NOMO-1 treated with DMSO at 0.1 percent for 48 hours (cell line): ENCODE results near the gene NELL1.

Experiments
- DNase-seq: peaks from one replicate; lab custom pipeline; 2025; ENCODE audit not compliant: unreplicated experiment; lab: John Stamatoyannopoulos, UW

The NELL1 gene

GRCh38 chr11:21301981-21302380, 632.6 kb downstream of the NELL1 start:
- DNase-seq, result no peak

- DNase-seq, result no peak
These were observed 637.5 kb downstream of the NELL1 start for GRCh38 chr11:21306739-21307358.

- DNase-seq, result no peak
These were observed 638.5 kb downstream of the NELL1 start for GRCh38 chr11:21307874-21308273.

- DNase-seq, result no peak
These were observed 647.2 kb downstream of the NELL1 start for GRCh38 chr11:21316591-21316990.

GRCh38 chr11:21321072-21321471, 651.7 kb downstream of the NELL1 start:
- no peak for DNase-seq

GRCh38 chr11:21321530-21321929, 652.1 kb downstream of the NELL1 start:
- no peak for DNase-seq

- DNase-seq, result no peak
These were observed 654.2 kb downstream of the NELL1 start for GRCh38 chr11:21323617-21324016.

GRCh38 chr11:21343204-21343603, 673.8 kb downstream of the NELL1 start:
- DNase-seq, result no peak

- DNase-seq, result no peak
These were observed 677.0 kb downstream of the NELL1 start for GRCh38 chr11:21346361-21346760.

- DNase-seq, result no peak
These were observed 681.2 kb downstream of the NELL1 start for GRCh38 chr11:21350613-21351012.

GRCh38 chr11:21353425-21353824, 684.0 kb downstream of the NELL1 start:
- no peak for DNase-seq

- no peak for DNase-seq
These were observed 695.7 kb downstream of the NELL1 start for GRCh38 chr11:21364866-21365624.

- no peak for DNase-seq
These were observed 700.6 kb downstream of the NELL1 start for GRCh38 chr11:21369947-21370346.

- DNase-seq, result no peak
These were observed 701.7 kb downstream of the NELL1 start for GRCh38 chr11:21371044-21371443.

- DNase-seq, result no peak
These were observed 703.3 kb downstream of the NELL1 start for GRCh38 chr11:21372672-21373071.

- DNase-seq, result no peak
These were observed 705.0 kb downstream of the NELL1 start for GRCh38 chr11:21374376-21374775.

GRCh38 chr11:21385669-21386440, 716.5 kb downstream of the NELL1 start:
- no peak for DNase-seq

- DNase-seq, result no peak
These were observed 721.0 kb downstream of the NELL1 start for GRCh38 chr11:21390430-21390829.

GRCh38 chr11:21396342-21397008, 727.1 kb downstream of the NELL1 start:
- DNase-seq, result no peak

GRCh38 chr11:21398195-21398594, 728.8 kb downstream of the NELL1 start:
- DNase-seq, result no peak

- DNase-seq, result no peak
These were observed 732.1 kb downstream of the NELL1 start for GRCh38 chr11:21401496-21401895.
